Omental fat pad (tissue), 4 donors: Measurements from ENCODE around the gene ESYT2. TPM values are rescaled to one million over a fixed set of nuclear protein-coding genes. Genes with fewer than 3 reads are reported as not detected.

ENCODE experiments used
- ATAC-seq: fragments of 150-250 bp; one replicate; pipeline ENCODE4 v1.9.1; 2016; ENCODE audit warnings: mild to moderate bottlenecking, moderate library complexity; ENCODE audit not compliant: low FRiP score
- DNase-seq: peaks from one replicate; pipeline ENCODE4 v3.0.0-alpha.2; 2019; ENCODE audit warnings: low spot score
- CTCF ChIP-seq, 3 donors: fragments of 450-650 bp; IDR thresholded peaks; one replicate each; pipeline ENCODE4 v1.5.1; 2016 to 2017; ENCODE audit warnings: antibody characterized with exemption in 3 of 3, mild to moderate bottlenecking in 3 of 3, moderate library complexity in 2 of 3
- total RNA-seq, 4 donors: library from RNA; depleted of rRNA; stranded (reverse); fragments of >200 nt; gene quantifications; one replicate each; pipeline ENCODE4 v1.1.0, GENCODE V29; 2016

The ESYT2 gene
- total RNA-seq, 4 donors from 2014 or later = 81.9 to 151 (median 112) TPM

DNA sequence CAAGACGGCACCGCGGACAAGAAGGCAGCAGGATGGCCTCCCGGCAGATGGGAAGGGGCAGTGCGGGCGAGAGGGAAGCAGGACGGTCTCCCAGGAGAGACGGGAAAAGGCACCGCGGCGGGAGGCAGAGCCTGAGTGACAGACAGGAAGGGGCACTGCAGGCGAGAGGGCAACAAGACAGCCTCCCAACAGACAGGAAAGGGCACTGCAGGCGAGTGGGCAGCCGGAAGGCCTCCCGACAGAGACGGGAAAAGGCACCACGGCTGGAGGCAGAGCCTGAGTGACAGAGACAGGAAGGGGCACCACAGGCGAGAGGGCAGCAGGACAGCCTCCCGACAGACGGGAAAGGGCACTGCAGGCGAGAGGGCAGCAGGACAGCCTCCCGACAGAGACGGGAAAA lies 32.6 kb downstream of the ESYT2 start:
- DNase-seq = no peak
- no peak for TF ChIP-seq CTCF (IDR thresholded peaks at IDR 0.05)
- ATAC-seq = no peak

- no peak for ATAC-seq
- TF ChIP-seq CTCF (IDR thresholded peaks at IDR 0.05) = no peak
- no peak for DNase-seq
Measured at GRCh38 chr7:158795272-158795671, 34.0 kb downstream of the ESYT2 start.

GRCh38 chr7:158791107-158791506 lies 38.2 kb downstream of the ESYT2 start:
- DNase-seq = no peak
- no peak for TF ChIP-seq CTCF (IDR thresholded peaks at IDR 0.05)
- ATAC-seq = no peak

DNA sequence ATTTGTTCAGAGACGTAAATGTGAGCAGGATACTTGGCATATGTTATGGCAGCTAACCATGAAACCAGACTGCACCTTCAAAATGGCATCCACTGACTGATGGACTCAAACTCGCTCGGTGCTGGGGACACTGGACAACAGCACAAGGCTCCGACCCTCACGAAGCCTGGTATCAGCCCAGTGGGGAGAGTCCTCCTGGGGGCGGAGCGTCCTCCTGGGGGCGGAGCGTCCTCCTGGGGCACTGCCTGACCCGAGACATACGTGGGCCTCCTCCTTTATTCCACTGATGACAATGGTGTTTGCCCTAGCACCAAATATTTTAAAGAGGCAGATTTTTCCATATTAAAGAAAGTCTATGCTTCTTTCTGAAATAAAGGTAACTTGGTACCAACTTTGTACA lies 39.5 kb downstream of the ESYT2 start:
- no peak for TF ChIP-seq CTCF (IDR thresholded peaks at IDR 0.05)
- DNase-seq (no peak), ATAC-seq (no peak)

DNA sequence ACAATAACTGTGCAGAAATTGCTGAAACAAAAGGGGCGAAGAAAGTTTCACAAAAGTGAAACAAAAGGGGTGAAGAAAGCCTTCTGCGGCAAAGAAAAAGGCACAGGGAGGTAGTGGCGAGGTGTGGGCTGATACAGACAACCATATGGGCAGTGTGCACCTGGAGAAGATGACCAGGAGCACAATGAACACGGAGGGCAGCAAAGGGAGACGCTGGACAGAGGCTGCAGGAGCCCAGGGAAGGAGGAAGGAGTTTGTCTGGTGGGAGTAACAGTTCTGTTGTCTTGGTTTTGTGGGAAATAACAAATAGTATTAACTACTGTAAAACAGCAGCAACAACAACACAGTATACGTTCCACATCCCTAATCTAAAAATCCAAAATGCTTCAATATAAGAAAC lies 42.4 kb downstream of the ESYT2 start:
- TF ChIP-seq CTCF (IDR thresholded peaks at IDR 0.05) = no peak
- DNase-seq (no peak), ATAC-seq (no peak)

- TF ChIP-seq CTCF (IDR thresholded peaks at IDR 0.05) = no peak
- DNase-seq = no peak
- ATAC-seq = no peak
Measured at GRCh38 chr7:158784270-158784669, 45.0 kb downstream of the ESYT2 start.

GRCh38 chr7:158783595-158783994 lies 45.7 kb downstream of the ESYT2 start:
- ATAC-seq (no peak), DNase-seq (no peak)
- TF ChIP-seq CTCF (IDR thresholded peaks at IDR 0.05) = no peak
